Activated CD8-positive, alpha-beta memory T cell treated with anti-CD3 and anti-CD28 coated beads, Interleukin-2, amount 50 U/mL, for 4 hours (primary cell): ENCODE measurements around the gene VEGFA.
A peak's percentile ranks its signal among the peaks of the same experiment; 100 is the strongest.
"Not testable (repeated sequence)": the region's sequence is repeated elsewhere in the genome, so short reads cannot be mapped to it uniquely, and the experiment has no call there.

Experiments used
- DNase-seq: peaks from one replicate; pipeline ENCODE4 v3.0.0-alpha.2; 2020

VEGFA gene

DNA sequence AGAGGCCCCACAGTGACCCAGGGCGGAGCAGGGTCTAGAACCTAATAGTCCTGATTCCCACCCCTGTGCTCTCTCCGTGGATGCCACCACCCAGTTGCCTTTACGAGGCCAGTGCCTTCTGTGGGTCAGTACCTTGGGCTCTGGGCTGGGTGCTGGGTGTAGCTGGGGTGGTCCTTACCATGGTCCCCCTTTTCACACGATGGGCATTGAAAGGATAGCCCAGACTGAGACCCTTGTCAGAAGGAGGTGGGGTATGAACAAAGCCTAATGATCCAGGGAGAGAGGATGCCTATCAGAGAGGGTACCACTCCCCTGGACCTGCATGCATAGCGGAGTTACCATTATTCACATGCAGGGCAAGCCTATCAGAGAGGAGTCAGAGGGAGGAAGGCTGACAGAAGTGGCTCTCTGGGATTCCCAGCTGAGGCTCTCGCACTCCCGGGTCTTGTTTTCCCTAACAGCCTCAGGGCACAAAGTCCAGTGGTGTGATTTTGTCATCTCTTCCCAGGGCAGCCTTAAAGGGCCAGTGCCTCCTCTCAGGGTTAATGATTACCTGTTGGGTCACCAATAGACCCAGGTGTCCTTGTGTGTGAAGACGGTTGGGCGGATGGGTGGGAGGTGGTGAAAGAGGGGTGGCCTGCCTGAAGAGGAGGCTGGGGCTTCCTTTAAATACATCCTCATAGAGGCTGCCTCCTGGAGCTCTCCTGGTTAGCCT is 36.2 kb downstream of the VEGFA start:
- DNase-seq = no peak

DNA sequence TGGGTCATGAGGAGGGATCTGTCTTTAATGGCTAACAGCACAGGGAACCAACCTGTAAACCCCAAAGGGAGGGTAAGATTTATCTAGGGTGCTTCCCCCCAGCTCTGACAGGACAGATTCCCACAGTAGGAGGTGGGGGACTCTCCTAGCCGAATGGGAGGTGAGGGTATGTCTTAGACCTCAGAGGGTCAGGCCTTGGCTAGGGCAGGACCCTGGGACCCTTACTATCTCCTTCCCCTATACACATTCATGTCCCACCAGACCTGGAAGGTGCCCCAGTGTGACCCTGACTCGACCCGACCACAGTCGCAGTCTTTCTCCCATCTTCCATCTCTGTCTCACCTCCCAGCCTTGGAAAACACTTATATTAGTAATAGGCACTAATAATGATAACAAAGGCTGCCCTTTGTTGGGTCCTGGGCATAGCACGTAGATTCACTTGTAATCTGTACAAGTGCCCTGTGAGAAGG is 36.8 kb downstream of the VEGFA start:
- DNase-seq = no peak

DNA sequence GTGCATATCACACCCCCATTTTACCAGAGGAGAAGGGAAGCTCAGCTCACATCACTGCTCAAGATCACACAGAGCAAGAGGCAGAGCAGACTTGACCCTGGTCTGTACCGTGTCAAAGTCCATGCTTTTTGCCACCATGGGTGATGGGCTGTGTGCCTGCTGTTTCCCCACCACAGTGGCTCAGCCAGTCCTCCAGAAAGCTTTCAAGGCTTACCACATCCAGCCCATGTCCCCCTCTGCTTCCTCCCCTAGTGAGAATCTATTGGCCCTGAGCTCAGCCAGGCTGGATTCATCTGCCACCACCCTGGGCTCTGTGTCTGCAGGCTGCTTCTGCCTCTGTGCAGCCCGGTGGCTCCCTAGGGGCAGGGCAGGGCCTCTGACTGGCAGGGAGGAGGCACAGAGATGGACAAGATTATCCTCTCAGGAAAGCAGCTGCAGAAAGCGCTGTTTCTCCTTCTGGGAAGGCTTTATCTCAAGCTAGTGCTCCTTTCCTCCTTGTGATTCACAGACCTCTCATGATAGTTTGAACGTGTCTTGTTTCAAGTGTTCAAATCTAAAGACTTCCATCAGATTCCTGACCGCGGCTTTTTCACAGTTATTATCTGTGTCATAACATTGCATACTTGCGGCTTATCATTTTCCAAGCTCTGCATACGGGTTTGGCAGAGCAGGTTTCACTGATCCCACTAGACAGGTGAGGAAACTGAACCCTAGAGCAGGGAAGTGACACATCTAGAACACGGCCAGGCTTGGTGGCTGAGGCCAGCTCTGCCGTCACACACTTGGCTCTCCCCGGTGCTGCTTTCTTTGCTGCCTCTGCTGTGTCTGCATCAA is 37.4 kb downstream of the VEGFA start:
- no peak for DNase-seq

DNA sequence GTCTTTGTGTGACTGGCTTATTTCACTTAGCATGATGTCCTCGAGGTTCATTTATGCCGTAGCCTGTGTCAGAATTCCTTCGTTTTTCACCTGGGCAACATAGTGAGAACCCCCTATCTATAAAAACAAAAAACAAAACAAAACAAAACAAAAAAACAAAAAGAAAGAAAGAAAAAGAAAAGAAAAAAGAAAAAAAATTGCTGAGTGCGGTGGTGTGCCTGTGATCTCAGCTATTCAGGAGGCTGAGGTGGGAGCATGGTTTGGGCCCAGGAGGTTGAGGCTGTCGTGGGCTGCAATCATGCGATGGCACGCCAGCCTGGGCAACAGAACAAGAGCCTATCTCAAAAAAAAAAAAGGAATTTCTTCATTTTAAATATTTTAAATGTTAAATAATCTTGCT is 38.4 kb downstream of the VEGFA start:
- no peak for DNase-seq

DNA sequence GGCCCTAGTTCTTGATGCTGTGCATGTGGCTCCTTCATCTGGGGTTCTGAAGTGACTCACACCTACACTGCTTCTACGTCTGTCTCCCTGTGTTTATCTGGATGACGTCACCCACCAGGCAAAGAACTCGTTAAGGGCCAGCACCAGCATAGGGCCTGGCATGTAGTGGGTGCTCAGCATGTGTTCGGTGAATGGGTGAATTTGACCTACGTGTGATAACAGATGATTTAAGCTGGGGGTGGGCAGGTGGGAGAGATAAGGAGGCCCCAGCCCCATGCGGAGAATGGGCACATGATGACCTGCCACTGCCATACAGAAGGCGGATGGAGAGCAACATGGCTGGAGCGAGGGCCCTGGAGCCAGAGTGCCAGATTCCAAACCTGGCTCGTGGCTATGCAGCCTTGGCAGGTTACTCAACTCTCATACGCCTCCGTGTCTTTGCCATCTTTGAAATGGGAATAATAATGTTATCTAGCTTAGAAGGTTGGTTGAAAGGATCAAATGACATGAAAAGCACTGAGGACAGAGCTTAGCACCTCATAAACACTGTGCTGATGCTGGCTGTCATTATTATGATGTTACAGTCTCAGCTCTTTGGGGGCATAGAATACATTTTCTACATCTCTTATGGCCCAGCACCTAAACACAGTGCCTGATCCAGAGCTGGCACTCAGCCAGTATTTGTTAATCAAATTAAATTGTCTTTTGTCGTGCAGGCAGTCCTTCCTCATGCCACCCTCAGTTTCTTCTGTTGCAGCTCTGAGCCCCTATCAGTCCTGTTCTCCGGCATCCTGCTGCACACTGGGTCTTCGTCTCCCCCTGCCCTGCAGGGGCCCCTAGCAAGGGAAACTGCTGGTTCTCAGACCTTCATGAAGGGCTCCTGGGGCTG is 39.6 kb downstream of the VEGFA start:
- no peak for DNase-seq

DNA sequence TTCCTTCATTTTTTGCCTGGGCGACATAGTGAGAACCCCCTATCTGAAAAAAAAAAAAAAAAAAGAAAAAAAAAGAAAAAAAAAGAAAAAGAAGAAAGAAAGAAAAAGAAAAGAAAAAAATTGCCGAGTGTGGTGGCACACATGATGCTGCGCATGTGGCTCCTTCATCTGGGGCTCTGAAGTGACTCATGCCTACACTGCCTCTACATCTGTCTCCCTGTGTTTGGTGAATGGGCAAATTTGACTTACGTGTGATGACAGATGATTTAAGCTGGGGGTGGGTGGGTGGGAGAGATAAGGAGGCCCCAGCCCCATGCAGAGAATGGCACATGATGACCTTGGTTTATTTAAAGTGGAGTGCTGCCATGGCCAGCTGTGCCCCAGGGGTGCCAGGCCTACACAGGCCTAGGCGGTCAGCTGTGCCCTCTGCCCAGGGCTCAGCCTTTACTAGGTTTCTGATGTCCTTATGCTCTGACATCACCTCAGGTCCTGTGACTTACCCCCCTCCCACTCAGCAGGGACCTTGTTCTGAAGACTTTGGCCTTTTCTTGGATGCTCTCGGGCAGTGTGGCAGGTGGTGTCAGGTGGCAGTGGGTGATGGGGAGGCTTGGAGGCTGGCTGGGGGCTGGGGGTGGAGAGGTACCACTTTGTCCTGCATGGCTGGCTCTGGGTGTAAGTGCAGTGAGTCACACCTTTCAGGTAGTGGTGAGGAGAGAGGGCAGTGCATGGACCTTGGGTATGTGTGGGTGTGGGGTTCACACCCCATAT is 41.1 kb downstream of the VEGFA start:
- no peak for DNase-seq

DNA sequence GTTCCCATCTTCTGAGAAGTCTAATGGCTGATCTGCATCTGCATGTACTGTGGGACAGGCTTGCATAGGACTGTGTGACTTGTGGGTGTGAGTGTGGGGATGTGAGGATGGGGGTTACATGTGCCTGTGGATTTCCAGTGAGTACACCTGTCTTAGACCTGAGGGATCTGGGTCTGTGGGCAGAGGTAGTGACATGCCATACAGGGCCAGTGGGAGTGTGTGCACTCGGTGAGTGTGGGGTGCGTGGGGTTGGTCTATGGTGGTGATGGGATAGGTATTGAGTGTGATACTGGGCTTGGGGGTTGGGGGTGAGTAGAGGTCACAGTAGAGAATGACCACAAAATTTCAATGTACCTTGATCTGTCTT is 41.7 kb downstream of the VEGFA start:
- DNase-seq = no peak

DNA sequence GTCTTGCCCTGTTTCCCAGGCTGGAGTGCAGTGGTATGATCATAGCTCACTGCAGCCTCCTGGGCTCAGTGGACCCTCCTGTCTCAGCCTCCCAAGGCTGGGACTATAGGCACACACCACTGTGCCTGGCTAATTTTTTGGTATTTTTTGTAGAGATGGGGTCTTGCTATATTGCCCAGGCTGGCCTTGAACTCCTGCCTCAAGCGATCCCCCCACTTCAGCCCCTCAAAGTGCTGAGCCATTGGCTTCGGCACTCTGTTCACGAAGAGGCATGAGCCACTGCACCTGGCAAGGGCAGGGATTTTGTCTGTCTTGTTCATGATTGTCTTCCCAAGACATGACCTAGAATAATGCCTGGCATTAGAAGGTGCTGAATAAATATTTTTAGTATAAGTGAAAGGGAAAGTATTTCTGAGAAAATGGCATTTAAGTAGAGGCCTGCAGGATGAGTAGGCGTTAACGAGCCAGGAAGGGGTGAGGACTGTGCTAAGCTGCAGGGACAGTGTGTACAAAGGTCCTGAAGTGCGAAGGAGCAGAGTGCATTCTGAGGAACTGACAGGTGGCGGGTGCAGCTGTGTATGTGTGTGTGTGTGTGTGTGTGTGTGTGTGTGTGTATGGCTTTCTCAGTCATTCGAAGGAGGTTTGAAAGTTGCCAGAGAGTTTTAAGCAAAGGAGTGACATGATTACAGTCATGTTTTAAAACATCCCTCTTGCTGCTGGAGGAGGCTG is 43.0 kb downstream of the VEGFA start:
- DNase-seq = no peak

DNA sequence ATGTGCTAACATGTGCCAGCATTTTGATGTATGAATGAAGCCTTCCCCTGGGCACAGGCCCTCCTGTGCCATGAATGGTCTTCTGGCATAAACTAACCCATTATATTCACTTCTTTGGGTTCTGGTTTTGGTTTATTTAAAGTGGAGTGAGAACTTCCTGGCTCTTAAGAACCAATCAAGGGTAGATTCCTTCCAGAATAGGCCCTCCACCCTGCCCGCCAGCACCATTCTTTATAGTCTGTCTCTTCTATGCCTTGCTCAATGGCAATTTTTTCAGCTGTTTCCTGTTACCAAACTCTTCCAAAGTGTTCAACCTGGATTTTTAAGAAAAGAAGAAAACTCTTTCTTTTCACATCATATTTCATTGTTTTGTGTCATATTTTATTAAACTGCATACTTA is 44.1 kb downstream of the VEGFA start:
- DNase-seq = no peak

DNA sequence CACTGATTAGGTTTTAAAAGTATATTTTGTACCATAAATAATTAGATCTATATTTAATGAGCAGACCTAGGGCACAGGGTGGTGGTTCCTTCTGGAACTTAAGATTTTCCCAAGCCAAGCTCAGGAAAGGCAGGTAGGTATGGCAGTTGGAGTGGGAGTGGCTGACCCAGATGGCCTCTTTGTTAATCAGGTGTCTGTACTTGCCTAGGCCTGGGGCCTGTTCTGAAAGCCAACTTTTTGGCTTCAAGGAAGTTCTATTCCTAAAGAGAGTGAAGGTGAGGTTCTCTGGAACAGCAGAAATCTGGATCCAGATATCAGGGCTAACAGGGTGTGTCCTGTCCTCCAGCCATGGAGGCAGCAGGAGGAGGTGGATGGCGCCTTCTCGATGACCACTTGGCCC is 44.9 kb downstream of the VEGFA start:
- no peak for DNase-seq

DNA sequence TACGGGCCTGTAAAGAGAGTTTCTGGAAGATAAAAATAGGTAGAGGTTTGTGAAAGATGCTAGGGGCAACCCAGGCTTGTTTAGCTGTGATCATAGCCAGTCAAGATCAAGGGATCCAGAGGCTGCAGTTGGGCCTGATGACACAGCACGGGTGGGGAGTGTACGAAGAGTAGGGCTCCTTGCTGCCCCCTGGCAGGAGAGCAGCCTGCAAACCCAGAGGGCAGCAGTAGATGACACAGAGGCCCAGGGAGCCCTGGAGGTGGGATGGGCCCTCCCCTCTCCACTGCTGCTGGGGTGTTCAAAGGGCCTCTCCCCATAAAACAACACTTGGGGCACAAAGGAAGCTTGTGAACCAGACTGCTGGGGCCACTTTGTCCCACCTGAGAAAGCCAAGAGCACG is 47.2 kb downstream of the VEGFA start:
- DNase-seq = peak; percentile 35

DNA sequence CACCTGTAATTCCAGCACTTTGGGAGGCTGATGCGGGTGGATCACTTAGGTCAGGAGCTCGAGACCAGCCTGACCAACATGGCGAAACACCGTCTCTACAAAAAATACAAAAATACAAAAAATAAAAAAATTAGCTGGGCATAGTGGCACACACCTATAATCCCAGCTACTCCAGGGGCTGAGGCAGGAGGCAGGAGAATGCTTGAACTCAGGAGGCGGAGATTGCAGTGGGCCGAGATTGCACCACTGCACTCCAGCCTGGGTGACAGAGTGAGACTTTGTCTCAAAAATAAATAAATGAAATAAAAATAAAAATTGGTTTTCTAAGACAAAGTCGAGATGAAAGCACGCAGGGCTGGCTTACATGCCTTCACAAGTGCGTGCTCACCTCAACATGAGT is 49.0 kb downstream of the VEGFA start:
- DNase-seq = not testable (repeated sequence)

DNA sequence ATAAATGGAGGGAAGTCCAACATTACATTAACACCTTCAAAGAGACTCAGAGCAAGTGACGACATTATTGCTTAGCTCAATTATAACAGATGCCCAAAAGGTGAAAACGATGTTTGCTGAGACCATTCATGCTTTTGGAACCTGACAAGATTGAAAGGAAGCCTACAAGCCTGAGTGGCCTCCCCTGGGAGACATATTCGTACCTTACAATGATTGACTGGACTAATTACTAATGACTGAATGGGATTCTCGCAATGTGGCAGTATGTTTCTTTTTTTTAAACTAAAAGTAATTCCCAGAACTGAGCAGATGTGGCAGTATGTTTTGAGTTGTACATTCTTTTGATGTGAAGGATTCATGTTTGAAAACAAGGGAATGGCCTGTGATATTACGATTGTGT is 49.9 kb downstream of the VEGFA start:
- DNase-seq = no peak

DNA sequence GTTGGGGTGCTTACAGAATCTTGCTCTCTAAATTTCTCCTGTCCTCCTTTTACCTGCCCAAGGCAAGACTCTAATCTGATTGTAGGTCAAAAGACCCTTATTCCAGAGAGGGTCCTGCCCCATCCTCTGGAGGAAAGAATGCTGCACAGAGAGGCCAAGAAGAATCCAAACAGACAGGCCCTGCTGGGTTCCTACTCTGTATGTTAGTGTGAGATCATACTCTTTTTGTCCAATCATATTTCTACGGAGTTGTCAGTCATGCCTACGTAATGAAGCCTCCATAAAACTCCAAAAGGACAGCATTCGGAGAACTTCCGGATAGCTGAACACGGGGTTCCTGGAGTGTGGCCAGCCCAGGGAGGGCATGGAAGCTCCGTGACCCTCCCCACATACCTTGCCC is 50.5 kb downstream of the VEGFA start:
- DNase-seq = no peak

DNA sequence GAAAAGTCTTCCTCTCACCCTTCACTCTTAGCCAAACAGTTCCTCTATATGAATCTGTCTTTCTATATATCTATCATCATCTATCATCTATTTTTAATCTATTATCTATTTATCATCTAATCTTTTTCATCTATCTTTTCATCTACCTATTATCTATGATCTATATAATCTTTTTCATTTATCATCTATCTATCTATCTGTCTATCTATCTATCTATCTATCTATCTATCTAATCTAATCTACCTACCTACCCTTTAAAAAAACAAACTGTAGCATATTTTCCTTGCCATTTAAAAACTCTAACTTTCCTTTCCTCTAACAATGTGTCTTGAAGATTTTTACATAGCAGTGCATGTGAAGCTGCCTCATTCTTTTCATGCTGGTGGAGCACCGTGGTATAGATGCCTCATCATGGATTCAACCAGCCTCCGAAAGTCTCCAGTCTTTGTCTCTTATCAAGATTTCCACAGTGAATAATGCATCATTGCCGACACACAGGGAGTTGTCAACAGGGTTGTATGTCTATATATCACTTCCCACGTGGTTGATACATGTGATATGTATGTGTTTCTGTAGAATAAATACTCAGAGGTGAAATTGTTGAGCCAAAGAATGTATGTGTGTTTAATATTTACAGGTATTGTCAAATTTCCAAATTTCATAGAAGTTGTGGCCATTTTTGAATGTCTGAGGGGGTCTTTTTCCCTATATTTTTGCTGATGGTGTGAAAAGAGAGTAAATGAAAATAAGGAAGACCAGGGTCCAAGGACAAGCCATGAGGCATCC is 51.3 kb downstream of the VEGFA start:
- DNase-seq = no peak

DNA sequence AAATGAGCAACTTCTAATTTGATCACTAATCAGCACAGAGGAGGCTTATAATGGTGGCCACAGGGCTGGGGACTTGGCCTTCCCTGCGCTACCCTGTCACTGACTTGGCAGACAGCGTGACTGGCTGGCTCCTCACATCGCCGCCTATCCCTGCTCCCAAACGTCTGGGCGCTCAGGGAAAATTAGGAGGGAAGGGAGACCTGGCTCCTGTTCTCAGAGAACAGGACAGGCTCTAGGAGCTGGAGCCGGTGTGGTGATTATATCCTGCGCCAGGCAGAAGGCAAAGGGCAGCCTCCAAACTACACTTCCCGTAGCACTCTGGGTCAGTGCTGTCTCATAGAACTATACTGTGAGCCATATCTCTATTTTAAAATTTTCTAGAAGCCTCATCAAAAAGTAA is 53.4 kb downstream of the VEGFA start:
- DNase-seq = no peak

DNA sequence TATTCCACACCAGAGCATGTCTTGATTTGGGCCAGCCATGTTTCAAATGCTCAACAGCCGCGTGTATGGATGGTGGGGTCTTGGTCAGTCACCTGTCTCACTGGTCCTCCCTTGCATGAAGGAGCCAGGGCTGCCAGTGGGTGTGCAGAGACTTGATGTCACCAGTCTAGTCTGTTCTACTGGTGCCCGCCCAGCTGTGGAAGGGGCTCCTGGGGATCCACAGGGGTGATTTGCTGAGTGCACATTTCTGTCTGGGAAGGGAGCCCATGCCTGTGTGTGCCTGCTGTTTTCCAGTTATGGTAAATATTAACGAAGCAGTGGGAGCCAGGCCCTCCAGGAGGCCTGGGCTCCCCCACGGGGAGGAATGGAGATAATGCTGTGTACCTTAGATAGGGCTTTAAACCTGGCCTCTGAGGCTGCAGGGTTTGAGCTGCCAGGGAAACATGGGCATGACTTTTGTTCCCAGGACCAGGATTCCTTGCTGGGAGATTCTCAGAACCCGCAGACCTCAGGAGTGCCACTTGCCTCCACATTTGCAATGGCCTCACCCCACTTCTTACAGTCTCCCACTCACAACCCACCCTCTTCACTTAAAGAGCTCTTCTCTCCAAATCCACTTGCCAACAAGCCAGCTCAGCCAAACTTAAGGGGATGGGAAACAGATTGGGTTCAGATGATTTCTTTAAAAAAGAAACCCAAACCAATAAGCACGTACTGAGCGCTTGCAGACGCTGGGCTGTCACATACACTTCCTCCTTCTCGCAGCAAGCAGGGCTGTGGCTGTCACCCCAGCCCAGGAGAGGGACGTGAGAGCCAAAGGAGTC is 54.1 kb downstream of the VEGFA start:
- no peak for DNase-seq

DNA sequence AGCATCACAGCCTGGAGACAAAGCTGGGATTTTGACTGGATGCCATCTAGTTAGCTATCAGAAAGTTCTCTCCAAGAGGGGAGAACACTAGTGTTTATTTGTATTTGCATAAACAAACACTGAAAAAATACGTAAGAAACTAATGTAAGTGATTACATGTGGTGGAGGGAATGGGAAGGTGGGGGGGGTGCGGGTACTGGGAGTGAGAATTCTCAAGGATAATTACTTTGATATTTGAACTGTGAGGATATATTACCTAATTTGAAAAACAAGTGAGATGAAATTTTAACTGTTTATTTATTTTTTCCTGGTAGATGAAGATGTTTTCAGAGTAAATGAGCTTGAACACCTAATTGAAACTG is 54.7 kb downstream of the VEGFA start:
- DNase-seq = no peak

DNA sequence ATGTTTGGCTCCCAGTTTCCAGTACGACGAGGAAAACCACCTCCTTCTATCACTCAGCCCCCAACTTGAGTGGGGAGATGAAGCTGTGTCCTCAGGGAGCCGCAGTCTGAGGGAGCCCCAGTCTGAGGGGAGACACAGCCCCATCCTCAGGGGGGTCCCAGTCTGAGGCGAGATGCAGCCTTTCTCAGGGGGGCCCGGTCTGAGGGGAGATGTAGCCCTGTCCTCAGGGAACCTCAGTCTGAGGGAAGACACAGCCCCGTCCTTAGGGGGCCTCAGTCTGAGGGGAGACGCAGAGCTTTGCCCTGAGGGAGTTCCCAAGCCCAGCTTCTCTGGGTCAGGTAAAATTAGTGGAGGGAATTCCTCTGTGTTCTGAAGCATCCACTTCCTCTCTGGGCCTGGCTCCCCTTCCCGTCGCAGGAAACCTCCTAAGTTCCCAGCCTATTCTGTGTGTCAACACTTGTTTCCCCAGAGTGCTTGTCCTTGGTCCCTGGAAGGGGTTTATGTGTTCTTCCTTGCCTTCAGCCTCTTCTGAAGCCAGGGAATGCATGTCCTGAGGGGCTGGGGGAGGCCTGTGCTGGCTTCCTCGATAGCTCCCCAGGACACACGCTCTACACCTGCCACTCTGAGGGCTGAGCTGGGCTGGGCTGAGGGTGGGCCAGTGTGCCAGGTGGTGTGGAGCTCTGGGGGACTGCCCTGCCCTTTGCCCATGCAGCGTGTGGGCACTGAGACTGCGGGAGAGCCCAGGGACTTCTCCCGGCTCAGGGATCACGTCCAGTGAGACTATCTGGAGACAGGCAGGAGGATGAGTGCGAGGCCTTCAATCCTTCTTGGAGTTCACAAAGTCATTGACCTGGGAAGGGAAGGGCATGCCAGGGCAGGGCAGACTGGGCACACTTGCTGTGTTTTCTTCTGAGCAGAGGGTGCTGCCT is 55.4 kb downstream of the VEGFA start:
- no peak for DNase-seq
